ENCODE data around the gene GGPS1.
A peak's percentile ranks its signal among the peaks of the same experiment; 100 is the strongest.

The GGPS1 gene

DNA sequence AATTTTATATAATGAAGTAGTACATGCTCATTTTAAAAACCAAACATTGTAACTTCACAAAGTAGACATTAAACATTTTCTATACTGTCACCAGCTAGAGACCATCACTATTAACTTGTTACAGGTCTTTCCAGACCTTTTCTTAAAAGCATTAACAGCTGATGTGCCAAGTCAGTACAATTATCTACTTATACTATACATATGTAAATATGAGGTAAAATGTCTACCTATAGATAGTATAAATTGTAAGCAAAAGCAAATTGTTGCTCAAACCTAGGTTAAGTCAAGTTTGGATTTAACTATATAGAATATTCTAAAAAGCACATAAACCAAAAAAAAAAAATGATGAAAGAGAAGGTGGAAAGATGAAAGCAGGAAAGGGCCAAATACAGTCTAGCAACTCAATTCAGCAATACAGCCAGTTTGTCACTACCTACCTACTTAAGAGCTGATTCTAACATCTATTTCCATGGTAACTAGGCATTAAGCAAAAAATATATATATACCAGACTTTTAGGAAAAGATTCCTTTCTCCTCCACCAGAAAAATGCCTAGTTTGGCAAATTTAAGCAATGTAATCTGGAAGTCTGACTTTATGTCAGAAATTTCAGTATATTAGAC is 34.9 kb upstream of the GGPS1 start:
- TF ChIP-seq EGR1 (IDR thresholded peaks at IDR 0.05), result no peak
- no peak for TF ChIP-seq TCF12 (IDR thresholded peaks at IDR 0.05; ENCODE audit: low read depth)
- no peak for TF ChIP-seq NFIC (IDR thresholded peaks at IDR 0.05)
- TF ChIP-seq, protein P1, sequence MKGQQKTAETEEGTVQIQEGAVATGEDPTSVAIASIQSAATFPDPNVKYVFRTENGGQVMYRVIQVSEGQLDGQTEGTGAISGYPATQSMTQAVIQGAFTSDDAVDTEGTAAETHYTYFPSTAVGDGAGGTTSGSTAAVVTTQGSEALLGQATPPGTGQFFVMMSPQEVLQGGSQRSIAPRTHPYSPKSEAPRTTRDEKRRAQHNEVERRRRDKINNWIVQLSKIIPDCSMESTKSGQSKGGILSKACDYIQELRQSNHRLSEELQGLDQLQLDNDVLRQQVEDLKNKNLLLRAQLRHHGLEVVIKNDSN (IDR thresholded peaks at IDR 0.05), result no peak
- no peak for TF ChIP-seq CEBPB (IDR thresholded peaks at IDR 0.05)
- TF ChIP-seq, protein P2, sequence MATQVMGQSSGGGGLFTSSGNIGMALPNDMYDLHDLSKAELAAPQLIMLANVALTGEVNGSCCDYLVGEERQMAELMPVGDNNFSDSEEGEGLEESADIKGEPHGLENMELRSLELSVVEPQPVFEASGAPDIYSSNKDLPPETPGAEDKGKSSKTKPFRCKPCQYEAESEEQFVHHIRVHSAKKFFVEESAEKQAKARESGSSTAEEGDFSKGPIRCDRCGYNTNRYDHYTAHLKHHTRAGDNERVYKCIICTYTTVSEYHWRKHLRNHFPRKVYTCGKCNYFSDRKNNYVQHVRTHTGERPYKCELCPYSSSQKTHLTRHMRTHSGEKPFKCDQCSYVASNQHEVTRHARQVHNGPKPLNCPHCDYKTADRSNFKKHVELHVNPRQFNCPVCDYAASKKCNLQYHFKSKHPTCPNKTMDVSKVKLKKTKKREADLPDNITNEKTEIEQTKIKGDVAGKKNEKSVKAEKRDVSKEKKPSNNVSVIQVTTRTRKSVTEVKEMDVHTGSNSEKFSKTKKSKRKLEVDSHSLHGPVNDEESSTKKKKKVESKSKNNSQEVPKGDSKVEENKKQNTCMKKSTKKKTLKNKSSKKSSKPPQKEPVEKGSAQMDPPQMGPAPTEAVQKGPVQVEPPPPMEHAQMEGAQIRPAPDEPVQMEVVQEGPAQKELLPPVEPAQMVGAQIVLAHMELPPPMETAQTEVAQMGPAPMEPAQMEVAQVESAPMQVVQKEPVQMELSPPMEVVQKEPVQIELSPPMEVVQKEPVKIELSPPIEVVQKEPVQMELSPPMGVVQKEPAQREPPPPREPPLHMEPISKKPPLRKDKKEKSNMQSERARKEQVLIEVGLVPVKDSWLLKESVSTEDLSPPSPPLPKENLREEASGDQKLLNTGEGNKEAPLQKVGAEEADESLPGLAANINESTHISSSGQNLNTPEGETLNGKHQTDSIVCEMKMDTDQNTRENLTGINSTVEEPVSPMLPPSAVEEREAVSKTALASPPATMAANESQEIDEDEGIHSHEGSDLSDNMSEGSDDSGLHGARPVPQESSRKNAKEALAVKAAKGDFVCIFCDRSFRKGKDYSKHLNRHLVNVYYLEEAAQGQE (IDR thresholded peaks at IDR 0.05; ENCODE audit: low read depth), result no peak
- TF ChIP-seq FOXM1 (IDR thresholded peaks at IDR 0.05; ENCODE audit: borderline replicate concordance, low read depth), result no peak

DNA sequence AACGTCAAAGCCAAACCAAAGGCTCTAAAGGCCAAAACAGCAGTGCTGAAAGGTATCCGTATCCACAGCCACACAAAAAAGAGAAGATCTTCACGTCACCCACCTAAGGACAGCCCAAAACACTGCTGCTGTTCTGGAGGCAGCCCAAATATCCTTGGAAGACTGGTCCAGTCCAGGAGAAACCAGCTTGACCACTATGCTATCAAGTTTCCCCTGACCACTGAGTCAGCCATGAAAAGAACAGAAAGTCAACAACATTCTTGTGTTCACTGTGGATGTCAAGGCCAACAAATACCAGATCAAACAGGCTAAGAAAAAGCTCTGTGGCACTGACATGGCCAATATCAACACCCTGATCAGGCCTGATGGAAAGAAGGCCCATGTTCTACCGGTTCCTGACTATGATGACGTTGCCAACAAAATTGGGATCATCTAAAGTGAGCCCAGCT is 32.4 kb upstream of the GGPS1 start:
- TF ChIP-seq EP300 (IDR thresholded peaks at IDR 0.05; ENCODE audit: borderline replicate concordance) (peak; percentile 67; the same call in 1 of the 2 replicates), EGR1 (IDR thresholded peaks at IDR 0.05) (no peak), TAF1 (IDR thresholded peaks at IDR 0.05; ENCODE audit: low read depth) (no peak), TCF12 (IDR thresholded peaks at IDR 0.05; ENCODE audit: low read depth) (peak; percentile 70), YY1 (IDR thresholded peaks at IDR 0.05; ENCODE audit: low read depth) (peak; percentile 75), TEAD4 (IDR thresholded peaks at IDR 0.05) (peak; percentile 83), CEBPB (IDR thresholded peaks at IDR 0.05) (no peak), NFIC (IDR thresholded peaks at IDR 0.05) (peak; percentile 84), ZBTB7A (IDR thresholded peaks at IDR 0.05; ENCODE audit: low read depth) (no peak), CREB1 (IDR thresholded peaks at IDR 0.05; ENCODE audit: low read depth) (no peak), RAD21 (IDR thresholded peaks at IDR 0.05; ENCODE audit: low read depth) (0 out of 2 replicates have a peak, but pooled peaks have one; percentile 23), FOXM1 (IDR thresholded peaks at IDR 0.05; ENCODE audit: borderline replicate concordance, low read depth) (no peak)
- TF ChIP-seq, protein P2 (IDR thresholded peaks at IDR 0.05; ENCODE audit: low read depth), result no peak
- TF ChIP-seq, protein P1 (IDR thresholded peaks at IDR 0.05), result no peak
- TF ChIP-seq, protein P3, sequence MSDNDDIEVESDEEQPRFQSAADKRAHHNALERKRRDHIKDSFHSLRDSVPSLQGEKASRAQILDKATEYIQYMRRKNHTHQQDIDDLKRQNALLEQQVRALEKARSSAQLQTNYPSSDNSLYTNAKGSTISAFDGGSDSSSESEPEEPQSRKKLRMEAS (IDR thresholded peaks at IDR 0.05), result peak; percentile 56; the same call in 1 of the 2 replicates

DNA sequence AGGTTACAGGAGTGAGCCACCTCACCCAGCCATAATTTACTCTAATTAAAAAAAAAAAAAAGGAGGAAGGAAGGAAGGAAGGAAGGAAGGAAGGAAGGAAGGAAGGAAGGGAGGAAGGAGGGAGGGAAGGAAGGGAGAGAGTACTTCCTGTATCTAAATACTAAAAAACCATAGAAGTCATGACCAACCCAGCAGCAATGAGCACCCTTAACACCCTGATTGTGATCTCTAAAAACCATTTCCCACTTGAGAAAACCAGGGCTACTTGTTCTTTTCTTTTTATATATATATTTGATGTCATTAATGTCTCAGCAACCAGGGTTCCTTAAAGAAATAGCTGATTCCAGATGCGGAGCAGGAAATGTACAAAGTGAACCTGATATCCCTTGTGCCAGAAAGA is 31.6 kb upstream of the GGPS1 start:
- TF ChIP-seq TCF12 (IDR thresholded peaks at IDR 0.05; ENCODE audit: low read depth), result no peak
- no peak for TF ChIP-seq TAF1 (IDR thresholded peaks at IDR 0.05; ENCODE audit: low read depth)
- TF ChIP-seq, protein P2 (IDR thresholded peaks at IDR 0.05; ENCODE audit: low read depth), result no peak
- TF ChIP-seq EP300 (IDR thresholded peaks at IDR 0.05; ENCODE audit: borderline replicate concordance), result no peak
- no peak for TF ChIP-seq FOXM1 (IDR thresholded peaks at IDR 0.05; ENCODE audit: borderline replicate concordance, low read depth)
- no peak for TF ChIP-seq ZBTB7A (IDR thresholded peaks at IDR 0.05; ENCODE audit: low read depth)
- TF ChIP-seq NFIC (IDR thresholded peaks at IDR 0.05), result no peak

DNA sequence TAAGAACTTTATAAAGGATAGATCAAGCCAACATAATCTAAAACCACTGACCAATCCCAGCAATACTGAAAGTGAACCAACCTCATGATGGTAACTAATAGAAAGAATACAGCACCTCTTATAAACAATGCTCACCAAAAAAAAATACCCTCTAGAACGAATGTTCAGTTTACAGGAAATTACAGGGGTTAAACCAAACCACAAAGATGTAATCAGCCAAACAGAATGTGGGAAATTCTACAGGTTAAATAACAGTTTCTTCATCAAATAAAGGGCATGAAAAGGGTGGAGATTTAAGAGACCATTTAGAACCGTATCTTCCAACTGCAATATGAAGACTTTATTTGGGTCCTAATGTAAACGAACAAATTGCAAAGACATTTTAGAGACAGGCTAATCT is 30.8 kb upstream of the GGPS1 start:
- TF ChIP-seq, protein P1 (IDR thresholded peaks at IDR 0.05), result no peak
- TF ChIP-seq YY1 (IDR thresholded peaks at IDR 0.05; ENCODE audit: low read depth) (no peak), EP300 (IDR thresholded peaks at IDR 0.05; ENCODE audit: borderline replicate concordance) (no peak), NFIC (IDR thresholded peaks at IDR 0.05) (no peak)
- TF ChIP-seq, protein P3 (IDR thresholded peaks at IDR 0.05), result no peak

All from Ishikawa (cell line).